A673 (cell line): ENCODE results near the gene MLST8. TPM values are rescaled to one million over a fixed set of nuclear protein-coding genes. Genes with fewer than 3 reads are reported as not detected.

ENCODE experiments used
- BruUV-seq: library from RNA; stranded (reverse); fragments of 400-500 nt; replicated peaks from 2 replicates; lab custom pipeline; 2021; lab: Mats Ljungman, UMichigan
- CTCF ChIA-PET: fragments of 300-600 bp; sonication (Branson Sonifier 250); formaldehyde crosslinking; loops from one replicate; lab custom pipeline; 2022; ENCODE audit warnings: antibody characterized with exemption; lab: Charles Lee
- POLR2A ChIA-PET: fragments of 300-600 bp; sonication (Branson Sonifier 250); formaldehyde crosslinking; loops from one replicate; lab custom pipeline; 2022; ENCODE audit warnings: antibody characterized with exemption; ENCODE audit not compliant: low non-redundant PET; lab: Charles Lee
- DNase-seq: peaks from one replicate; pipeline ENCODE4 v3.0.0-alpha.2; 2015; ENCODE audit warnings: low spot score
- H3K27ac ChIP-seq: fragments of 200-600 bp; sonication (generic); 2 replicates; pipeline ENCODE4 v1.5.1; 2016; ENCODE audit warnings: mixed run types, low read depth, mild to moderate bottlenecking, mixed read lengths, antibody characterized with exemption, low read length; ENCODE audit not compliant: poor library complexity, severe bottlenecking
- H3K27me3 ChIP-seq: fragments of 200-600 bp; sonication (generic); replicated peaks from 2 replicates; pipeline ENCODE4 v1.6.1; 2017; ENCODE audit warnings: mixed run types, low read depth, mild to moderate bottlenecking, mixed read lengths, antibody characterized with exemption, low read length; ENCODE audit not compliant: insufficient read depth, poor library complexity
- H3K36me3 ChIP-seq: fragments of 200-600 bp; sonication (generic); 2 replicates; pipeline ENCODE4 v1.6.1; 2016; ENCODE audit warnings: mixed run types, mild to moderate bottlenecking, mixed read lengths, antibody characterized with exemption, low read length; ENCODE audit not compliant: insufficient read depth, poor library complexity, severe bottlenecking
- H3K4me1 ChIP-seq: fragments of 200-600 bp; sonication (generic); 2 replicates; pipeline ENCODE4 v1.6.1; 2017; ENCODE audit warnings: mixed run types, mild to moderate bottlenecking, mixed read lengths, antibody characterized with exemption, low read length; ENCODE audit not compliant: insufficient read depth, poor library complexity, severe bottlenecking
- H3K4me3 ChIP-seq: fragments of 200-600 bp; sonication (generic); 2 replicates; pipeline ENCODE4 v1.5.1; 2016; ENCODE audit warnings: low read depth, mixed run types, mild to moderate bottlenecking, mixed read lengths, low read length; ENCODE audit not compliant: poor library complexity, severe bottlenecking
- H3K9me3 ChIP-seq: fragments of 200-600 bp; sonication (generic); 2 replicates; pipeline ENCODE4 v1.6.1; 2016; ENCODE audit warnings: mixed run types, low read depth, mild to moderate bottlenecking, mixed read lengths, antibody characterized with exemption, low read length; ENCODE audit not compliant: poor library complexity, severe bottlenecking
- CTCF ChIP-seq: fragments of 300-800, 200-600 bp; sonication (generic); conservative IDR thresholded peaks from 2 replicates; pipeline ENCODE4 v1.5.1; 2017; ENCODE audit warnings: low read depth, mild to moderate bottlenecking, antibody characterized with exemption, low read length, moderate library complexity, mixed read lengths
- EZH2 ChIP-seq: fragments of 200-600 bp; sonication (generic); IDR thresholded peaks from 2 replicates; pipeline ENCODE4 v1.6.1; 2017; ENCODE audit warnings: borderline replicate concordance, low read depth, mild to moderate bottlenecking, mixed read lengths, antibody characterized with exemption, low read length; ENCODE audit not compliant: poor library complexity, severe bottlenecking
- intact Hi-C: fragments of 100-400 bp; cut with micrococcal nuclease; formaldehyde crosslinking; loops from one replicate; pipeline ENCODE4 v1.10.0; 2022; ENCODE audit not compliant: unreplicated experiment
- total RNA-seq: library from RNA; stranded (reverse); gene quantifications from 2 replicates; pipeline ENCODE4 v1.2.3, GENCODE V29; 2021

The MLST8 gene
- total RNA-seq, 1 experiment from 2014 or later = 58.3 TPM

GRCh38 chr16:2190002-2190658, 15.1 kb upstream of the MLST8 start:
- TF ChIP-seq CTCF (no peak), EZH2 (no peak)
- ChIA-PET POLR2A (no interaction called here), CTCF (no interaction called here)
- Histone ChIP-seq H3K4me1 (no peaks in the 10 kb centered on the region), H3K9me3 (no peaks in the 10 kb centered on the region), H3K27me3 (peaks cover 3% of the 10 kb centered on the region), H3K4me3 (no peak overlapping the region), H3K36me3 (no peaks in the 10 kb centered on the region), H3K27ac (no peak overlapping the region)
- BruUV-seq = no TSS peak
- intact Hi-C loops = no loop called here
- DNase-seq = no peak

DNA sequence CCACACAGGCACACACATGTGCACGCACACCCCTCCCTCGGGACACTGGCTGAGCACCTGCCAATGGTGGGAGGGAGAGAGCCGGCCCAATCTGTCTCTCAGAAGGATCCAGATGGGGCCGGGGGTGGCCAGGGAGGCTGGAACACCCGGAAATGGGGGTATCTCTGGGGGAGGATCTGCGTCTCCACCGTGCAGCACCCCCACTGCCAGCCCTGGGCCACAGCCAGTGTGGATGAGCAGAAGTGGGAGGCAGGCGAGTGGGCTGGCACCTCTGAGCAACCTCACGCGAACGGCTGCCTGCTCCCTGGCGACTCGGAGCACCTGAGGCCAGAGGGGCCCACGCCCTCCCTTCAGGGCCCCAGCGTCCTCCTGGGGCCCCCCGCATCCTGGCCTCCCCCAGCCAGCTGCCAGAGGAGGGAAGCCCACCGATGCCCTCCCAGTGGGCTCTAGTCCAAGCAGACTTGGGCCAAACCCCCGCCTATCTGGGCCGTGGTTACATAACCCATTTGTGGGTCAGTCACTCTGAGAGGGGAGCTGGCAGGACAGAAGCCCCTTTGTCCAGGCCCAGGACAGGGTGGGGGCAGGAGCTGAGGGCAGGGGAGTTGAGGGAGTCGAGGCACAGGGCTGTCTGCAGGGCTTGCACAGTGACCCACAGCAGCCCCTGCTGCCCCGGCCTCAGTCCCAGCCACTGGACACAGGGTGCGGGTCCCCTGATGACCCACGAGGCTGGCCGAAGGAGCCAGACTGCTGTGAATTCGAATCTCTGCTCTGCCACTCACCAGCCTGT, 14.4 kb upstream of the MLST8 start:
- Histone ChIP-seq H3K4me1 (peaks cover 6% of the 10 kb centered on the region), H3K36me3 (no peaks in the 10 kb centered on the region), H3K27me3 (peaks cover 10% of the 10 kb centered on the region), H3K9me3 (no peaks in the 10 kb centered on the region), H3K4me3 (no peak overlapping the region), H3K27ac (no peak overlapping the region)
- BruUV-seq = no TSS peak
- ChIA-PET CTCF (no interaction called here), POLR2A (no interaction called here)
- no peak for TF ChIP-seq CTCF
- no peak for TF ChIP-seq EZH2
- intact Hi-C loops = no loop called here
- DNase-seq = no peak

- no peak for DNase-seq
- TF ChIP-seq CTCF (no peak), EZH2 (no peak)
- CTCF ChIA-PET = no interaction called here
- POLR2A ChIA-PET = no interaction called here
- intact Hi-C loops = no loop called here
- H3K27me3 ChIP-seq = peaks cover 11% of the 10 kb centered on the region
- H3K27ac ChIP-seq = no peak overlapping the region
- no peaks in the 10 kb centered on the region for H3K9me3 ChIP-seq
- H3K4me1 ChIP-seq = peaks cover 7% of the 10 kb centered on the region
- no peaks in the 10 kb centered on the region for H3K36me3 ChIP-seq
- H3K4me3 ChIP-seq = no peak overlapping the region
- no TSS peak for BruUV-seq
These were observed 13.9 kb upstream of the MLST8 start for GRCh38 chr16:2191446-2191706.
